GM23338 (cell line): Measurements from ENCODE around the gene FXN. TPM values are rescaled to one million over a fixed set of nuclear protein-coding genes. Genes with fewer than 3 reads are reported as not detected.

Source experiments
- ATAC-seq: fragments of 200-7000 bp; cut with Tn5 transposase; 3 replicates; pipeline ENCODE4 v1.9.1; 2020
- DNase-seq: peaks from one replicate; pipeline ENCODE4 v3.0.0-alpha.2; 2015; ENCODE audit warnings: low spot score
- H2AFZ ChIP-seq: fragments of 200-600 bp; sonication (generic); 2 replicates; pipeline ENCODE4 v1.8.0; 2016; ENCODE audit warnings: antibody characterized with exemption, mild to moderate bottlenecking, moderate library complexity
- H3F3A ChIP-seq: fragments of 200-600 bp; sonication (generic); replicated peaks from 2 replicates; pipeline ENCODE4 v1.8.0; 2017; ENCODE audit warnings: antibody characterized with exemption, mixed run types, low read depth
- H3K27ac ChIP-seq: fragments of 200-600 bp; sonication (generic); 2 replicates; pipeline ENCODE4 v1.6.1; 2016; ENCODE audit warnings: low read depth
- H3K27me3 ChIP-seq: fragments of 200-600 bp; sonication (generic); 2 replicates; pipeline ENCODE4 v1.8.0; 2016; ENCODE audit warnings: mild to moderate bottlenecking, mixed run types, moderate library complexity; ENCODE audit not compliant: insufficient read depth
- H3K36me3 ChIP-seq: fragments of 200-600 bp; sonication (generic); 2 replicates; pipeline ENCODE4 v1.8.0; 2016; ENCODE audit warnings: mild to moderate bottlenecking; ENCODE audit not compliant: insufficient read depth
- H3K4me1 ChIP-seq: fragments of 200-600 bp; sonication (generic); 2 replicates; pipeline ENCODE4 v1.8.0; 2016; ENCODE audit warnings: mild to moderate bottlenecking, moderate library complexity; ENCODE audit not compliant: insufficient read depth
- H3K4me2 ChIP-seq: fragments of 200-600 bp; sonication (generic); 2 replicates; pipeline ENCODE4 v1.7.1; 2017; ENCODE audit warnings: mixed run types
- H3K4me3 ChIP-seq: fragments of 200-600 bp; sonication (generic); 2 replicates; pipeline ENCODE4 v1.6.1; 2016; ENCODE audit warnings: mixed run types
- H3K79me2 ChIP-seq: fragments of 200-600 bp; sonication (generic); replicated peaks from 2 replicates; pipeline ENCODE4 v1.8.0; 2017; ENCODE audit warnings: mild to moderate bottlenecking; ENCODE audit not compliant: insufficient read depth
- H3K9me2 ChIP-seq: fragments of 200-600 bp; sonication (generic); 2 replicates; pipeline ENCODE4 v1.8.0; 2017; ENCODE audit not compliant: insufficient read depth
- H4K20me1 ChIP-seq: fragments of 200-600 bp; sonication (generic); replicated peaks from 2 replicates; pipeline ENCODE4 v1.8.0; 2017; ENCODE audit warnings: mild to moderate bottlenecking; ENCODE audit not compliant: insufficient read depth
- H3K27ac Mint-ChIP-seq: 2 replicates; pipeline ENCODE4 v1.8.0; 2020; ENCODE audit warnings: inconsistent platforms, mild to moderate bottlenecking, moderate library complexity, mixed read lengths
- H3K27me3 Mint-ChIP-seq: 3 replicates; pipeline ENCODE4 v1.8.0; 2022; ENCODE audit warnings: low read depth, mild to moderate bottlenecking, moderate library complexity, mixed read lengths, inconsistent platforms; ENCODE audit not compliant: insufficient read depth, poor library complexity
- H3K36me3 Mint-ChIP-seq: 3 replicates; pipeline ENCODE4 v1.8.0; 2021; ENCODE audit warnings: low read depth, mild to moderate bottlenecking, inconsistent platforms, moderate library complexity, mixed read lengths
- H3K4me1 Mint-ChIP-seq: 3 replicates; pipeline ENCODE4 v1.8.0; 2020; ENCODE audit warnings: mild to moderate bottlenecking, inconsistent platforms, mixed read lengths
- H3K4me3 Mint-ChIP-seq: 3 replicates; pipeline ENCODE4 v1.8.0; 2021; ENCODE audit warnings: moderate library complexity, mild to moderate bottlenecking, inconsistent platforms, mixed read lengths
- H3K9me3 Mint-ChIP-seq: 3 replicates; pipeline ENCODE4 v1.8.0; 2020; ENCODE audit warnings: moderate library complexity, mild to moderate bottlenecking, inconsistent platforms, mixed read lengths
- CREB1 ChIP-seq: fragments of 250-450 bp; sonication (Bioruptor Pico); IDR thresholded peaks from 2 replicates; pipeline ENCODE4 v1.5.0; 2020; ENCODE audit warnings: low read depth, mild to moderate bottlenecking, moderate library complexity
- EZH2 ChIP-seq: fragments of 200-600 bp; sonication (generic); IDR thresholded peaks from one replicate; pipeline ENCODE4 v1.8.0; 2017; ENCODE audit warnings: antibody characterized with exemption, mild to moderate bottlenecking, low read depth; ENCODE audit not compliant: unreplicated experiment
- JUNB ChIP-seq: IDR thresholded peaks from one replicate; pipeline ENCODE4 v1.6.1; 2016; ENCODE audit warnings: antibody characterized with exemption; ENCODE audit not compliant: unreplicated experiment
- NANOG ChIP-seq: IDR thresholded peaks from 2 replicates; pipeline ENCODE4 v1.6.1; 2016; ENCODE audit warnings: antibody characterized with exemption, borderline replicate concordance
- POLR2AphosphoS5 ChIP-seq: IDR thresholded peaks from 2 replicates; pipeline ENCODE4 v1.6.1; 2016; ENCODE audit warnings: antibody characterized with exemption, low read depth
- ZNF114 ChIP-seq: fragments of 250-450 bp; sonication (Bioruptor Pico); IDR thresholded peaks from 2 replicates; pipeline ENCODE4 v1.5.0; 2020; ENCODE audit warnings: mild to moderate bottlenecking, moderate library complexity
- ZNF331 ChIP-seq: fragments of 250-450 bp; sonication (Bioruptor Pico); IDR thresholded peaks from 2 replicates; pipeline ENCODE4 v1.5.0; 2020; ENCODE audit warnings: low read depth, mild to moderate bottlenecking, moderate library complexity
- polyA plus RNA-seq: library from polyadenylated mRNA; unstranded; fragments of >200 nt; fragmentation: Nextera tagmentation; extraction: Ambion mirVana; gene quantifications from 2 replicates; pipeline ENCODE4 v1.2.1, GENCODE V29; 2016
- total RNA-seq: library from RNA; depleted of rRNA; stranded (reverse); fragments of >200 nt; shearing (Covaris generic); gene quantifications from 2 replicates; pipeline ENCODE4 v1.2.3, GENCODE V29; 2014
- TF ChIP-seq, protein P1 (sequence below): fragments of 250-450 bp; sonication (Bioruptor Pico); IDR thresholded peaks from 2 replicates; pipeline ENCODE4 v1.5.0; 2020; ENCODE audit warnings: mild to moderate bottlenecking, moderate library complexity
- TF ChIP-seq, protein P2 (sequence below): IDR thresholded peaks from one replicate; pipeline ENCODE4 v1.6.1; 2018; ENCODE audit warnings: antibody characterized with exemption; ENCODE audit not compliant: unreplicated experiment

FXN gene
- total and polyA plus RNA-seq, 2 experiments from 2014 or later = 26.1 to 66.4 TPM

- H3K4me1 ChIP-seq = peaks cover 9% of the 10 kb centered on the region
- no peak for TF ChIP-seq ZNF331
- TF ChIP-seq POLR2AphosphoS5 = peak; percentile 22; the same call in 1 of the 2 replicates
- TF ChIP-seq, protein P1, sequence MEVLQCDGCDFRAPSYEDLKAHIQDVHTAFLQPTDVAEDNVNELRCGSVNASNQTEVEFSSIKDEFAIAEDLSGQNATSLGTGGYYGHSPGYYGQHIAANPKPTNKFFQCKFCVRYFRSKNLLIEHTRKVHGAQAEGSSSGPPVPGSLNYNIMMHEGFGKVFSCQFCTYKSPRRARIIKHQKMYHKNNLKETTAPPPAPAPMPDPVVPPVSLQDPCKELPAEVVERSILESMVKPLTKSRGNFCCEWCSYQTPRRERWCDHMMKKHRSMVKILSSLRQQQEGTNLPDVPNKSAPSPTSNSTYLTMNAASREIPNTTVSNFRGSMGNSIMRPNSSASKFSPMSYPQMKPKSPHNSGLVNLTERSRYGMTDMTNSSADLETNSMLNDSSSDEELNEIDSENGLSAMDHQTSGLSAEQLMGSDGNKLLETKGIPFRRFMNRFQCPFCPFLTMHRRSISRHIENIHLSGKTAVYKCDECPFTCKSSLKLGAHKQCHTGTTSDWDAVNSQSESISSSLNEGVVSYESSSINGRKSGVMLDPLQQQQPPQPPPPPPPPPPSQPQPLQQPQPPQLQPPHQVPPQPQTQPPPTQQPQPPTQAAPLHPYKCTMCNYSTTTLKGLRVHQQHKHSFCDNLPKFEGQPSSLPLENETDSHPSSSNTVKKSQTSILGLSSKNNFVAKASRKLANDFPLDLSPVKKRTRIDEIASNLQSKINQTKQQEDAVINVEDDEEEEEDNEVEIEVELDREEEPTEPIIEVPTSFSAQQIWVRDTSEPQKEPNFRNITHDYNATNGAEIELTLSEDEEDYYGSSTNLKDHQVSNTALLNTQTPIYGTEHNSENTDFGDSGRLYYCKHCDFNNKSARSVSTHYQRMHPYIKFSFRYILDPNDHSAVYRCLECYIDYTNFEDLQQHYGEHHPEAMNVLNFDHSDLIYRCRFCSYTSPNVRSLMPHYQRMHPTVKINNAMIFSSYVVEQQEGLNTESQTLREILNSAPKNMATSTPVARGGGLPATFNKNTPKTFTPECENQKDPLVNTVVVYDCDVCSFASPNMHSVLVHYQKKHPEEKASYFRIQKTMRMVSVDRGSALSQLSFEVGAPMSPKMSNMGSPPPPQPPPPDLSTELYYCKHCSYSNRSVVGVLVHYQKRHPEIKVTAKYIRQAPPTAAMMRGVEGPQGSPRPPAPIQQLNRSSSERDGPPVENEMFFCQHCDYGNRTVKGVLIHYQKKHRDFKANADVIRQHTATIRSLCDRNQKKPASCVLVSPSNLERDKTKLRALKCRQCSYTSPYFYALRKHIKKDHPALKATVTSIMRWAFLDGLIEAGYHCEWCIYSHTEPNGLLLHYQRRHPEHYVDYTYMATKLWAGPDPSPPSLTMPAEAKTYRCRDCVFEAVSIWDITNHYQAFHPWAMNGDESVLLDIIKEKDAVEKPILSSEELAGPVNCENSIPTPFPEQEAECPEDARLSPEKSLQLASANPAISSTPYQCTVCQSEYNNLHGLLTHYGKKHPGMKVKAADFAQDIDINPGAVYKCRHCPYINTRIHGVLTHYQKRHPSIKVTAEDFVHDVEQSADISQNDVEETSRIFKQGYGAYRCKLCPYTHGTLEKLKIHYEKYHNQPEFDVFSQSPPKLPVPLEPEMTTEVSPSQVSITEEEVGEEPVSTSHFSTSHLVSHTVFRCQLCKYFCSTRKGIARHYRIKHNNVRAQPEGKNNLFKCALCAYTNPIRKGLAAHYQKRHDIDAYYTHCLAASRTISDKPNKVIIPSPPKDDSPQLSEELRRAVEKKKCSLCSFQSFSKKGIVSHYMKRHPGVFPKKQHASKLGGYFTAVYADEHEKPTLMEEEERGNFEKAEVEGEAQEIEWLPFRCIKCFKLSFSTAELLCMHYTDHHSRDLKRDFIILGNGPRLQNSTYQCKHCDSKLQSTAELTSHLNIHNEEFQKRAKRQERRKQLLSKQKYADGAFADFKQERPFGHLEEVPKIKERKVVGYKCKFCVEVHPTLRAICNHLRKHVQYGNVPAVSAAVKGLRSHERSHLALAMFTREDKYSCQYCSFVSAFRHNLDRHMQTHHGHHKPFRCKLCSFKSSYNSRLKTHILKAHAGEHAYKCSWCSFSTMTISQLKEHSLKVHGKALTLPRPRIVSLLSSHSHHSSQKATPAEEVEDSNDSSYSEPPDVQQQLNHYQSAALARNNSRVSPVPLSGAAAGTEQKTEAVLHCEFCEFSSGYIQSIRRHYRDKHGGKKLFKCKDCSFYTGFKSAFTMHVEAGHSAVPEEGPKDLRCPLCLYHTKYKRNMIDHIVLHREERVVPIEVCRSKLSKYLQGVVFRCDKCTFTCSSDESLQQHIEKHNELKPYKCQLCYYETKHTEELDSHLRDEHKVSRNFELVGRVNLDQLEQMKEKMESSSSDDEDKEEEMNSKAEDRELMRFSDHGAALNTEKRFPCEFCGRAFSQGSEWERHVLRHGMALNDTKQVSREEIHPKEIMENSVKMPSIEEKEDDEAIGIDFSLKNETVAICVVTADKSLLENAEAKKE = no peak
- TF ChIP-seq, protein P2, sequence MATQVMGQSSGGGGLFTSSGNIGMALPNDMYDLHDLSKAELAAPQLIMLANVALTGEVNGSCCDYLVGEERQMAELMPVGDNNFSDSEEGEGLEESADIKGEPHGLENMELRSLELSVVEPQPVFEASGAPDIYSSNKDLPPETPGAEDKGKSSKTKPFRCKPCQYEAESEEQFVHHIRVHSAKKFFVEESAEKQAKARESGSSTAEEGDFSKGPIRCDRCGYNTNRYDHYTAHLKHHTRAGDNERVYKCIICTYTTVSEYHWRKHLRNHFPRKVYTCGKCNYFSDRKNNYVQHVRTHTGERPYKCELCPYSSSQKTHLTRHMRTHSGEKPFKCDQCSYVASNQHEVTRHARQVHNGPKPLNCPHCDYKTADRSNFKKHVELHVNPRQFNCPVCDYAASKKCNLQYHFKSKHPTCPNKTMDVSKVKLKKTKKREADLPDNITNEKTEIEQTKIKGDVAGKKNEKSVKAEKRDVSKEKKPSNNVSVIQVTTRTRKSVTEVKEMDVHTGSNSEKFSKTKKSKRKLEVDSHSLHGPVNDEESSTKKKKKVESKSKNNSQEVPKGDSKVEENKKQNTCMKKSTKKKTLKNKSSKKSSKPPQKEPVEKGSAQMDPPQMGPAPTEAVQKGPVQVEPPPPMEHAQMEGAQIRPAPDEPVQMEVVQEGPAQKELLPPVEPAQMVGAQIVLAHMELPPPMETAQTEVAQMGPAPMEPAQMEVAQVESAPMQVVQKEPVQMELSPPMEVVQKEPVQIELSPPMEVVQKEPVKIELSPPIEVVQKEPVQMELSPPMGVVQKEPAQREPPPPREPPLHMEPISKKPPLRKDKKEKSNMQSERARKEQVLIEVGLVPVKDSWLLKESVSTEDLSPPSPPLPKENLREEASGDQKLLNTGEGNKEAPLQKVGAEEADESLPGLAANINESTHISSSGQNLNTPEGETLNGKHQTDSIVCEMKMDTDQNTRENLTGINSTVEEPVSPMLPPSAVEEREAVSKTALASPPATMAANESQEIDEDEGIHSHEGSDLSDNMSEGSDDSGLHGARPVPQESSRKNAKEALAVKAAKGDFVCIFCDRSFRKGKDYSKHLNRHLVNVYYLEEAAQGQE = no peak
- TF ChIP-seq CREB1 = peak; percentile 10; the same call in 1 of the 2 replicates
- no peak for TF ChIP-seq NANOG
- no peak for TF ChIP-seq EZH2
- TF ChIP-seq ZNF114 = no peak
- no peak for TF ChIP-seq JUNB
- no peaks in the 10 kb centered on the region for H3K36me3 ChIP-seq
- no peaks in the 10 kb centered on the region for H3K9me2 ChIP-seq
- no peak overlapping the region for H2AFZ ChIP-seq
- Mint-ChIP-seq H3K9me3 (no peaks in the 10 kb centered on the region), H3K27me3 (peaks cover 15% of the 10 kb centered on the region), H3K36me3 (no peaks in the 10 kb centered on the region), H3K4me1 (peaks cover 16% of the 10 kb centered on the region), H3K4me3 (peak overlapping the region; percentile 95), H3K27ac (peak overlapping the region; percentile 99)
- H3K27me3 ChIP-seq = no peaks in the 10 kb centered on the region
- no peaks in the 10 kb centered on the region for H4K20me1 ChIP-seq
- ATAC-seq = peak; percentile 41
- peak overlapping the region; percentile 100 for H3K27ac ChIP-seq
- peak; percentile 89 for DNase-seq
- peak overlapping the region; percentile 86 for H3K4me3 ChIP-seq
- H3K4me2 ChIP-seq = peak overlapping the region; percentile 79
- H3F3A ChIP-seq = peaks cover 25% of the 10 kb centered on the region; the same call in 1 of the 2 replicates
- peaks cover 7% of the 10 kb centered on the region for H3K79me2 ChIP-seq
Observed at GRCh38 chr9:69121155-69122081, 85.9 kb downstream of the FXN start.
